Upper lobe of left lung (tissue), 6 donors: ENCODE measurements around the gene MELK. TPM values are rescaled to one million over a fixed set of nuclear protein-coding genes. Genes with fewer than 3 reads are reported as not detected.
"Not testable (repeated sequence)": the region's sequence is repeated elsewhere in the genome, so short reads cannot be mapped to it uniquely, and the experiment has no call there.

Experiments used
- ATAC-seq, 2 donors: fragments of 200-7000 bp; cut with Tn5 transposase; one replicate each; pipeline ENCODE4 v1.9.1; 2022; ENCODE audit warnings: mild to moderate bottlenecking in 2 of 2, moderate library complexity in 2 of 2; ENCODE audit not compliant: low FRiP score in 2 of 2
- DNase-seq, 2 donors: peaks; one replicate each; pipeline ENCODE4 v3.0.0-alpha.2; 2019 to 2020
- H3K27ac ChIP-seq, 4 donors: fragments of 200-600 bp; sonication (generic); one replicate each; pipeline ENCODE4 v1.5.1; 2016 to 2019
- H3K27me3 ChIP-seq, 4 donors: fragments of 200-600 bp; sonication (generic); one replicate each; pipeline ENCODE4 v1.5.1; 2017 to 2019
- H3K36me3 ChIP-seq, 4 donors: fragments of 200-600 bp; sonication (generic); one replicate each; pipeline ENCODE4 v1.5.1; 2016 to 2019
- H3K4me1 ChIP-seq, 4 donors: fragments of 200-600 bp; sonication (generic); one replicate each; pipeline ENCODE4 v1.5.1; 2018 to 2019
- H3K4me3 ChIP-seq, 4 donors: fragments of 200-600 bp; sonication (generic); one replicate each; pipeline ENCODE4 v1.5.1; 2017 to 2019; ENCODE audit warnings: mild to moderate bottlenecking in 2 of 4, moderate library complexity in 1 of 4
- H3K9me3 ChIP-seq, 4 donors: fragments of 200-600 bp; sonication (generic); one replicate each; pipeline ENCODE4 v1.5.1; 2018 to 2019
- CTCF ChIP-seq, 6 experiments: fragments of 450-650 bp in 4 of 6; fragments of 200-600 bp in 2 of 6; sonication (generic) in 2 of 6; IDR thresholded peaks; one replicate each; pipeline ENCODE4 v1.5.1; 2016 to 2019; ENCODE audit warnings: antibody characterized with exemption in 6 of 6
- EP300 ChIP-seq, 4 donors: sonication (generic); formaldehyde crosslinking; IDR thresholded peaks; one replicate each; pipeline ENCODE4 v1.5.1; 2017; ENCODE audit warnings: antibody characterized with exemption in 4 of 4, control low read depth in 2 of 4
- POLR2A ChIP-seq, 4 donors: fragments of 450-650 bp; IDR thresholded peaks; one replicate each; pipeline ENCODE4 v1.5.1; 2016 to 2017; ENCODE audit warnings: antibody characterized with exemption in 4 of 4, mild to moderate bottlenecking in 2 of 4
- POLR2AphosphoS5 ChIP-seq, 2 donors: sonication (generic); formaldehyde crosslinking; IDR thresholded peaks; one replicate each; pipeline ENCODE4 v1.5.1; 2017; ENCODE audit warnings: antibody characterized with exemption in 2 of 2
- WGBS, 2 donors: methylation state at CpG; one replicate each; pipeline ENCODE4 v1.1.5; 2017 to 2018; 5-methylcytosine and 5-hydroxymethylcytosine counted together
- total RNA-seq, 6 donors: library from RNA; depleted of rRNA in 4 of 6; stranded (reverse); fragments of >200 nt in 4 of 6; gene quantifications; one replicate each; pipeline versions ENCODE4 v1.1.0 to v1.2.1, GENCODE V29; 2016 to 2021
- donor health status: DM: no; HTN: no; CAD: no; lungs with moderate emphysema.
- donor health status: DM: no; HTN: yes; CAD: no; lungs with severe emphysema.

MELK gene
- total RNA-seq, 6 donors from 2014 or later = 0.55 to 4.0 (median 2.0) TPM; not detected in 1

GRCh38 chr9:36548454-36548853, 24.2 kb upstream of the MELK start:
- ATAC-seq (no peak), DNase-seq (no peak)
- Histone ChIP-seq H3K9me3 (no peaks in the 10 kb centered on the region), H3K4me3 (no peak overlapping the region), H3K27ac (no peak overlapping the region), H3K36me3 (no peaks in the 10 kb centered on the region), H3K4me1 (no peaks in the 10 kb centered on the region), H3K27me3 (no peaks in the 10 kb centered on the region)
- 71 to 88% methylated on average over 1 of the region's 1 CpG for WGBS, 2 donors
- TF ChIP-seq EP300 (IDR thresholded peaks at IDR 0.05) (no peak), POLR2A (IDR thresholded peaks at IDR 0.05) (no peak), CTCF (IDR thresholded peaks at IDR 0.05) (no peak), POLR2AphosphoS5 (IDR thresholded peaks at IDR 0.05) (no peak)

GRCh38 chr9:36550135-36550534, 22.6 kb upstream of the MELK start:
- Histone ChIP-seq H3K27me3 (no peaks in the 10 kb centered on the region), H3K36me3 (no peaks in the 10 kb centered on the region), H3K27ac (no peak overlapping the region), H3K4me3 (no peak overlapping the region), H3K4me1 (no peaks in the 10 kb centered on the region), H3K9me3 (no peaks in the 10 kb centered on the region)
- ATAC-seq (no peak), DNase-seq (no peak)
- WGBS, 2 donors = 90 to 97% methylated on average over 8 of the region's 8 CpGs
- TF ChIP-seq POLR2A (IDR thresholded peaks at IDR 0.05) = no peak
- no peak for TF ChIP-seq POLR2AphosphoS5 (IDR thresholded peaks at IDR 0.05)
- TF ChIP-seq CTCF (IDR thresholded peaks at IDR 0.05) = no peak
- no peak for TF ChIP-seq EP300 (IDR thresholded peaks at IDR 0.05)

GRCh38 chr9:36550631-36551098, 22.0 kb upstream of the MELK start:
- 79 to 83% methylated on average over 10 of the region's 10 CpGs for WGBS, 2 donors
- DNase-seq, H3K27me3 ChIP-seq, H3K9me3 ChIP-seq, H3K4me1 ChIP-seq, ATAC-seq, H3K4me3 ChIP-seq, H3K27ac ChIP-seq, H3K36me3 ChIP-seq: not testable (repeated sequence)

- no peak for DNase-seq
- WGBS, 2 donors = 90 to 94% methylated on average over 3 of the region's 3 CpGs
- Histone ChIP-seq H3K27ac (no peak overlapping the region), H3K4me1 (no peaks in the 10 kb centered on the region), H3K36me3 (no peaks in the 10 kb centered on the region), H3K4me3 (no peak overlapping the region), H3K9me3 (no peaks in the 10 kb centered on the region), H3K27me3 (no peaks in the 10 kb centered on the region)
- ATAC-seq = no peak
- no peak for TF ChIP-seq CTCF (IDR thresholded peaks at IDR 0.05)
- no peak for TF ChIP-seq EP300 (IDR thresholded peaks at IDR 0.05)
- no peak for TF ChIP-seq POLR2AphosphoS5 (IDR thresholded peaks at IDR 0.05)
- TF ChIP-seq POLR2A (IDR thresholded peaks at IDR 0.05) = no peak
These were observed 21.6 kb upstream of the MELK start for GRCh38 chr9:36551129-36551528.

GRCh38 chr9:36551910-36552309, 20.8 kb upstream of the MELK start:
- no peaks in the 10 kb centered on the region for H3K27me3 ChIP-seq
- no peaks in the 10 kb centered on the region for H3K4me1 ChIP-seq
- H3K27ac ChIP-seq = no peak overlapping the region
- DNase-seq = no peak
- H3K36me3 ChIP-seq = no peaks in the 10 kb centered on the region
- no peak overlapping the region for H3K4me3 ChIP-seq
- no peaks in the 10 kb centered on the region for H3K9me3 ChIP-seq
- TF ChIP-seq POLR2A (IDR thresholded peaks at IDR 0.05) (no peak), POLR2AphosphoS5 (IDR thresholded peaks at IDR 0.05) (no peak), EP300 (IDR thresholded peaks at IDR 0.05) (no peak), CTCF (IDR thresholded peaks at IDR 0.05) (no peak)
- ATAC-seq = no peak
- 80 to 91% methylated on average over 6 of the region's 6 CpGs for WGBS, 2 donors
